HG03457 (cell line): ENCODE measurements around the gene COL4A2.

ENCODE experiments used
- ATAC-seq: cut with Tn5 transposase; IDR thresholded peaks from one replicate; pipeline ENCODE4 v1.9.1; 2021; ENCODE audit warnings: moderate number of reproducible peaks; ENCODE audit not compliant: unreplicated experiment

The COL4A2 gene

GRCh38 chr13:110431425-110432294 lies 124.6 kb downstream of the COL4A2 start:
- ATAC-seq = no peak

- no peak for ATAC-seq
Measured at GRCh38 chr13:110432522-110432921, 125.4 kb downstream of the COL4A2 start.

- ATAC-seq = no peak
Measured at GRCh38 chr13:110433014-110433413, 125.9 kb downstream of the COL4A2 start.

GRCh38 chr13:110434629-110435028 lies 127.5 kb downstream of the COL4A2 start:
- ATAC-seq = no peak

- no peak for ATAC-seq
Measured at GRCh38 chr13:110435331-110435730, 128.2 kb downstream of the COL4A2 start.

GRCh38 chr13:110436276-110436675 lies 129.2 kb downstream of the COL4A2 start:
- no peak for ATAC-seq

- ATAC-seq = no peak
Measured at GRCh38 chr13:110436786-110437370, 129.8 kb downstream of the COL4A2 start.

- ATAC-seq = no peak
Measured at GRCh38 chr13:110438211-110438610, 131.1 kb downstream of the COL4A2 start.

GRCh38 chr13:110438776-110439175 lies 131.7 kb downstream of the COL4A2 start:
- ATAC-seq = no peak

GRCh38 chr13:110440946-110441731 lies 134.1 kb downstream of the COL4A2 start:
- no peak for ATAC-seq

GRCh38 chr13:110442930-110443621 lies 136.0 kb downstream of the COL4A2 start:
- no peak for ATAC-seq

GRCh38 chr13:110443622-110444225 lies 136.6 kb downstream of the COL4A2 start:
- no peak for ATAC-seq

GRCh38 chr13:110444226-110444653 lies 137.2 kb downstream of the COL4A2 start:
- no peak for ATAC-seq

- no peak for ATAC-seq
Measured at GRCh38 chr13:110445183-110445582, 138.1 kb downstream of the COL4A2 start.

GRCh38 chr13:110445722-110446574 lies 138.9 kb downstream of the COL4A2 start:
- ATAC-seq = no peak

- no peak for ATAC-seq
Measured at GRCh38 chr13:110446575-110446890, 139.4 kb downstream of the COL4A2 start.

GRCh38 chr13:110447058-110447511 lies 140.0 kb downstream of the COL4A2 start:
- ATAC-seq = no peak

GRCh38 chr13:110447801-110448200 lies 140.7 kb downstream of the COL4A2 start:
- ATAC-seq = no peak

GRCh38 chr13:110448230-110448629 lies 141.1 kb downstream of the COL4A2 start:
- no peak for ATAC-seq

GRCh38 chr13:110448677-110449076 lies 141.6 kb downstream of the COL4A2 start:
- no peak for ATAC-seq
